Choroid plexus epithelial cell (primary cell): ENCODE data around the gene MDM4.
A peak's percentile ranks its signal among the peaks of the same experiment; 100 is the strongest.

ENCODE experiments used
- DNase-seq: peaks from one replicate; pipeline ENCODE4 v3.0.0-alpha.2; 2010; ENCODE audit warnings: low read depth
- H3K4me3 ChIP-seq: 2 replicates; pipeline ENCODE4 v1.5.1; 2011; ENCODE audit warnings: low read depth, mild to moderate bottlenecking, control low read depth, low read length, moderate library complexity
- TF ChIP-seq, protein P1 (sequence below): conservative IDR thresholded peaks from 2 replicates; pipeline ENCODE4 v1.5.1; 2011; ENCODE audit warnings: low read depth, mild to moderate bottlenecking, control low read depth, inconsistent platforms, low read length, moderate library complexity

MDM4 gene

DNA sequence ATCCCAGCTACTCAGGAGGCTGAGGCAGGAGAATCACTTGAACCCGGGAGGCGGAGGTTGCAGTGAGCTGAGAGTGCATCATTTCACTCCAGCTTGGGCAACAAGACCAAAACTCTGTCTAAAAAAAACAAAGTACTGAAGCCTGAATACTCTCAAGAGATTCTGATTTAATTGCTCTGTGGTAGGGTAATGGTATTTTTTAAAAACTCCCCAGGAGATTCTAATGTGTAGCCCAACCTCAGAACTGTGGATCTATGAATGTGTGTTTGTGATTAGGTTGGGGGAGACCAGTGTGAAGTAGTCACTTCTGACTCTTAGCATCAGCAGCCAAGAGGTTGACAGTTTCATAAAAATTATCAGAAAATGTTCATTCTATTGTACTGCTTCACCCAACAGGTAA, 43.5 kb upstream of the MDM4 start:
- DNase-seq = no peak
- H3K4me3 ChIP-seq = no peak overlapping the region
- TF ChIP-seq, protein P1, sequence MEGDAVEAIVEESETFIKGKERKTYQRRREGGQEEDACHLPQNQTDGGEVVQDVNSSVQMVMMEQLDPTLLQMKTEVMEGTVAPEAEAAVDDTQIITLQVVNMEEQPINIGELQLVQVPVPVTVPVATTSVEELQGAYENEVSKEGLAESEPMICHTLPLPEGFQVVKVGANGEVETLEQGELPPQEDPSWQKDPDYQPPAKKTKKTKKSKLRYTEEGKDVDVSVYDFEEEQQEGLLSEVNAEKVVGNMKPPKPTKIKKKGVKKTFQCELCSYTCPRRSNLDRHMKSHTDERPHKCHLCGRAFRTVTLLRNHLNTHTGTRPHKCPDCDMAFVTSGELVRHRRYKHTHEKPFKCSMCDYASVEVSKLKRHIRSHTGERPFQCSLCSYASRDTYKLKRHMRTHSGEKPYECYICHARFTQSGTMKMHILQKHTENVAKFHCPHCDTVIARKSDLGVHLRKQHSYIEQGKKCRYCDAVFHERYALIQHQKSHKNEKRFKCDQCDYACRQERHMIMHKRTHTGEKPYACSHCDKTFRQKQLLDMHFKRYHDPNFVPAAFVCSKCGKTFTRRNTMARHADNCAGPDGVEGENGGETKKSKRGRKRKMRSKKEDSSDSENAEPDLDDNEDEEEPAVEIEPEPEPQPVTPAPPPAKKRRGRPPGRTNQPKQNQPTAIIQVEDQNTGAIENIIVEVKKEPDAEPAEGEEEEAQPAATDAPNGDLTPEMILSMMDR = no peak

DNA sequence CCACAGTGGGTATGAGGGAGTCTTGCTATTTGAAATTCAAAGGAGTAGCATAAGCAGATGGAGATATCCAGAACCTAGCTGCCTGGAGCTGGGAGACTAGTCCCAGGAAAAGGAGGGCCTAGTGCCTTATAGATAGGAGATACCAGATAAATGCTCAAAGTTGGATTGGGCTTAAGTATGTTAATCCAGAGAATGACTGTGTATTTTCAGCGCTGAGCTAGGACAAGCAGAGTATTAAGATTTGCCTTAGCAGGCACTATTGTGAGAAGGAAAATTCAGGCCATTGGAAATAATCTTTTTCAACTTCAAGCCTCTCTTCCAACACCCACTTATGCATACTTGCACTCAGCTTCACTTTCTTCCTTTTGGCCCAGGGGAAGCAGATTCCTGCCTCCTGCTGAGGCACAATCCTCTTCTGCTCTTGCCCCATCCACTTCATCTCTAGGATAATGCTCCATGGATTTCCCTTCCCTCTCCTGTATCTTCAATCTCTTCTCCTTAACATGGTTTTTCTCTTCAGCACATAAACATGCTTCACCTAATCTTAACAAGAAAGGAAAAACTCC, 42.7 kb upstream of the MDM4 start:
- DNase-seq = peak; percentile 16
- TF ChIP-seq, protein P1 = no peak
- H3K4me3 ChIP-seq = no peak overlapping the region

DNA sequence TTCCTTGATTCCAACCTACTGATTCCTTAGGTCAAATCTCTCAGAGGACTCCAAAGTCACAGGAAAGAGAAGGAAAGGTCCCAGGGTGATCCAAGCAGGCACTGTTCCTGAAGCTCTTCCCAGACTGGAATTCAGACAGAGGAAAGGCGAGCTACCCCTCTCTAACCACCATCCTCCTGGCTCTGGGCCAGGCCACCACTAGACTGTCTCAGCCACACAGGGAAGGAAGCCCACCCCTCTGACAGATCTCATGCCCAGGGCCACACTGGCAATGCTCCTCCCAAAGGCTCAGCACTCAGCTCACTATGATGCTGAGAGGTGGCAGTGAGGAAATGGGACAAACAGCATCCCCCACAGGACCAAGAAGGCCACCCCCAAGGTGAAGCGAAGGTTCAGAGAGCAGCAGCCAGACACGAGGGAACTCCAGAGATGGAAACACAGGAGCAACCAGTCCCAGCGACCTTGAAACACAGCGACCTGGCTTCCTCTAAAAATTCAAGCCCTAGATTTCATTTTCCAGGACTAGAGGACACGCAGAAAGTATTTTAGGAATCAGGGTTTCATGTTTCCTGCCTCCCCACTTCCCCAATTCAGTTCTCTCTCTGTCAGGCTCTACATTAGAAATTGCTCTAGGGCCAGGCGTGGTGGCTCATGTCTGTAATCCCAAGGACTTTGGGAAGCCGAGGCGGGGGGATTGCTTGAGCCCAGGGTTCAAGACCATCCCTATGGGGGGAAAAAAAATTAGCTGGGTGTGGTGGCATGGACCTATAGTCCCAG, 40.4 kb upstream of the MDM4 start:
- DNase-seq = no peak
- H3K4me3 ChIP-seq = no peak overlapping the region
- TF ChIP-seq, protein P1 = no peak

DNA sequence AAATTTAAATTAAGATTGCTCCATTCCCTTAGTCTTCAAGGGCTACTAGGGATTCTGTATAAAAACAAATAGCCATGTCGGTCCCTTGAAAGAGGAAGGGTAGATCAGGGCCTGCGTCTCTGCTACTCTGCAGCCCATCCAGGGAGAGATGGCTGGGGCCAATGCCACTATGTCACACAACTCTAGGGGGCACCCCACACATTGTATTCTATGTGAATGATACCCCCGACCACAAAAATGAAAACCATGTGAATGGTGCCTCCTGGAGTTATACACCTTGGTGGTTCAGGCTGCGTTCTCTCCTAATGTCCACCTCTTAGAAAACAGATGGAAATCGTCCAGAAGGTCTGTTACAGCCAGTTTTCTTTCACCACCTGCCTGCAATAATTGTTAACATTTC, 39.6 kb upstream of the MDM4 start:
- no peak overlapping the region for H3K4me3 ChIP-seq
- DNase-seq = no peak
- TF ChIP-seq, protein P1 = no peak

DNA sequence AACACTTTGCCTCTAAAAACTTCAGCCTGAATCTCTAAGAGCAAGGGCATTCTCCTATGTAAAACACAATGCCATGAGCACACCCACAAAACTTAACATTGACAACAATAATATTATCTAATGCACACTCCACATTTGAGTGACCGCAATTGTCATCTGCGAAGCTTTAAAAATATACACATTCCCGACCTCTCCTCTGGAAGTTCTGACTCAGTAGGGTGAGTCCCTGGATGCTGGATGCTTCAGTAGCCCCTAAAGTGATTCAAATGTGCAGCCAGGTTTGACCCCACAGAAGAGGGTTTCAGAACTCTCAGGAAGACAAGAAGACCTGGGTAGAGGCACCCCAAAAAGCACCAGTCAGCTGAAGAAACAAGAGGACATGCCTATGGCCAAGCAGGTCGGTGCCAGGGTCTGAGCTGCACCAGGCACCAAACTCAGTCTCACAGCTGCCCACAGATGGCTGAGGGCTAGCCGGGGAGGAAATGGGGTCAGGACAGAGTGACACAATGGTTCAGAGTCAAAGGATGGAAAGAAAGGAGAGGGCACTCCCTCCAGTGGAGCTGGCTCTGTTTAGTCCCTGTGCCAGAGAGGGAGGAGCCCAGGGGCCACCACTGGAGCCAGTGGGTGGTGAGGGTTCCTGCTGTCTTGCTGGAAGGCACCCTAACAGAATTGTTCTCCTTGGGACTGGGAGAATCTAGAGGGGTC, 39.0 kb upstream of the MDM4 start:
- no peak overlapping the region for H3K4me3 ChIP-seq
- DNase-seq = peak; percentile 24
- TF ChIP-seq, protein P1 = no peak

DNA sequence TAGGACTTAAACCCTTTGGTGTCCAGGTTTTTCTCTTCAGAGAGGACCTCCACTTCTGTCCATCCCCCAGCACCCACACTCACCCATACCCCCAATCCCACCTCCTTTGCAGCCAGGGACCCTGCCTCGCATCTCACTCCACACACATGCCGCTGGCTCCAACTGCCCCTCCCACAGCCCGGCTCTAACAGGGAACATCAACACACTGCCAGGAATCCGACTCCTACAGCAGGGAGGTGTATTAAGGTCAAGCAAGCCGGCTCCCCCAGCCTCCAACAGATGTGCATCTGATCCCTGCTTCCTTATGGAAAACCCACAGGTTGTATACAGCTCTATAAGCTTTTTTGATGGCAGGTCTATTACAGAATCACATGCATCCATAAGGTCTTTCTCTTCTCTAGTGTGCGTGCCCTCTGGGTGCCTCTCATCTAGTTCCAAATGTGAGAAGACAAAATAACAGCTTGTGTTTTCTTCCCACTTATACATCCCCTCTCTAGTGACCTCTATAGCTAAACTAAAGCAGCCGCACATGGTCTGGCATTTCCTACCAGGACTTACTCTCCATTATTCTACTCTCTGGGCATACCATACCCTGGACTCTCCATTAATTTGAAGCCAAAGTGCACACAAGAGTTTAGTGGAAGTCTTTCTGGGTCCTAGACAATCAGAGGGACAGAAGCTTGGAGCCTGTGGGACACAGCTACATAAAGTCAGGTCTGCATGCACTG, 37.9 kb upstream of the MDM4 start:
- H3K4me3 ChIP-seq = no peak overlapping the region
- peak; percentile 29 for DNase-seq
- TF ChIP-seq, protein P1 = no peak
